Activated naive CD4-positive, alpha-beta T cell treated with anti-CD3 and anti-CD28 coated beads for 36 hours (primary cell): Measurements from ENCODE around the gene SREBF2. TPM values are rescaled to one million over a fixed set of nuclear protein-coding genes. Genes with fewer than 3 reads are reported as not detected.

Source experiments
- CTCF ChIA-PET: fragments of 350-600 bp; sonication (Branson Sonifier 250); formaldehyde crosslinking; loops from one replicate; lab custom pipeline; 2021; ENCODE audit warnings: antibody characterized with exemption; lab: Charles Lee
- DNase-seq: peaks from one replicate; pipeline ENCODE4 v3.0.0-alpha.2; 2020
- H3K27ac Mint-ChIP-seq: one replicate; pipeline ENCODE4 v1.8.0; 2021; ENCODE audit warnings: mild to moderate bottlenecking, mixed read lengths
- H3K27me3 Mint-ChIP-seq: one replicate; pipeline ENCODE4 v1.8.0; 2021; ENCODE audit warnings: low read depth, mixed read lengths
- H3K36me3 Mint-ChIP-seq: one replicate; pipeline ENCODE4 v1.8.0; 2021; ENCODE audit warnings: low read depth, mixed read lengths
- H3K4me1 Mint-ChIP-seq: one replicate; pipeline ENCODE4 v1.8.0; 2021; ENCODE audit warnings: low read depth, mixed read lengths
- H3K4me3 Mint-ChIP-seq: one replicate; pipeline ENCODE4 v1.8.0; 2021; ENCODE audit warnings: mild to moderate bottlenecking, moderate library complexity, mixed read lengths
- H3K9me3 Mint-ChIP-seq: one replicate; pipeline ENCODE4 v1.8.0; 2021; ENCODE audit warnings: mixed read lengths
- intact Hi-C: fragments of 100-400 bp; cut with micrococcal nuclease; formaldehyde crosslinking; loops from one replicate; pipeline ENCODE4 v1.15.1; 2023
- total RNA-seq, 2 experiments: library from RNA; stranded (reverse); gene quantifications; one replicate each; pipeline ENCODE4 v1.2.3, GENCODE V29; 2021

The SREBF2 gene
- total RNA-seq, 2 experiments from 2014 or later = 143 to 147 TPM

- peaks cover 21% of the 10 kb centered on the region for H3K36me3 Mint-ChIP-seq
- H3K27ac Mint-ChIP-seq = no peak overlapping the region
- no peak overlapping the region for H3K4me3 Mint-ChIP-seq
- intact Hi-C loops = no loop called here
- H3K27me3 Mint-ChIP-seq = no peaks in the 10 kb centered on the region
- no peak for DNase-seq
- H3K4me1 Mint-ChIP-seq = peaks cover 1% of the 10 kb centered on the region
- H3K9me3 Mint-ChIP-seq = no peaks in the 10 kb centered on the region
- CTCF ChIA-PET = interaction anchor here (1.3 kb wide), 1 partner anchor 113 kb away, joined by 5 read pairs; no protein-coding TSS in a partner anchor
Measured at GRCh38 chr22:41810022-41810421, 22.9 kb upstream of the SREBF2 start.

- H3K27ac Mint-ChIP-seq = no peak overlapping the region
- H3K36me3 Mint-ChIP-seq = peaks cover 25% of the 10 kb centered on the region
- intact Hi-C loops = no loop called here
- CTCF ChIA-PET = no interaction called here
- DNase-seq = no peak
- H3K4me3 Mint-ChIP-seq = no peak overlapping the region
- no peaks in the 10 kb centered on the region for H3K27me3 Mint-ChIP-seq
- H3K4me1 Mint-ChIP-seq = no peaks in the 10 kb centered on the region
- no peaks in the 10 kb centered on the region for H3K9me3 Mint-ChIP-seq
Measured at GRCh38 chr22:41812805-41813545, 19.9 kb upstream of the SREBF2 start.

- Mint-ChIP-seq H3K4me1 (no peaks in the 10 kb centered on the region), H3K9me3 (no peaks in the 10 kb centered on the region), H3K27ac (no peak overlapping the region), H3K36me3 (peaks cover 25% of the 10 kb centered on the region), H3K27me3 (no peaks in the 10 kb centered on the region), H3K4me3 (no peak overlapping the region)
- CTCF ChIA-PET = interaction anchor here (0.7 kb wide), 1 partner anchor 117 kb away, joined by 3 read pairs; no protein-coding TSS in a partner anchor
- intact Hi-C loops = no loop called here
- DNase-seq = no peak
Measured at GRCh38 chr22:41813726-41814410, 19.0 kb upstream of the SREBF2 start.

DNA sequence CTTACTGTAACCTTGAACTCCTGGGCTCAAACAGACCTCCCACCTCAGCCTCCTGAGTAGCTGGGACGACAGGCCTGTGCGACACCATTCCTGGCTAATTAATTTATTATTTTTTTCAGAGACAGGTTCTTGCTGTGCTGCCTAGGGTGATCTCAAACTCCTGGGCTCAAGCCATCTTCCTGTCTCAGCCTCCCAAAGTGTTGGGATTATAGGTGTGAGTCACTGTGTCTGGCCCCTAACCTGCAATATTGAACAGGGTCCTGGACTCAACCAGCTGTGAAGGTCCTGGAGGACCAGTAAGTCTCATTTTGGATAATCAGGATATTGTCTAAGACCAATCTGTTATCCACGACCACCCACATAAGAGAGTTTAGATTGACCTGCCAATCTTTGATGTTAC lies 17.2 kb upstream of the SREBF2 start:
- Mint-ChIP-seq H3K27ac (no peak overlapping the region), H3K4me3 (no peak overlapping the region), H3K27me3 (no peaks in the 10 kb centered on the region), H3K36me3 (peaks cover 16% of the 10 kb centered on the region), H3K9me3 (no peaks in the 10 kb centered on the region), H3K4me1 (no peaks in the 10 kb centered on the region)
- DNase-seq = no peak
- intact Hi-C loops = no loop called here
- CTCF ChIA-PET = interaction anchor here (1.6 kb wide), 1 partner anchor 69 kb away, joined by 3 read pairs; no protein-coding TSS in a partner anchor

- Mint-ChIP-seq H3K4me3 (no peak overlapping the region), H3K27ac (no peak overlapping the region), H3K36me3 (peaks cover 13% of the 10 kb centered on the region), H3K4me1 (no peaks in the 10 kb centered on the region), H3K9me3 (no peaks in the 10 kb centered on the region), H3K27me3 (no peaks in the 10 kb centered on the region)
- intact Hi-C loops = no loop called here
- no peak for DNase-seq
- CTCF ChIA-PET = interaction anchor here (1.6 kb wide), 1 partner anchor 69 kb away, joined by 3 read pairs; no protein-coding TSS in a partner anchor
Measured at GRCh38 chr22:41816241-41816640, 16.7 kb upstream of the SREBF2 start.

GRCh38 chr22:41816871-41817270 lies 16.0 kb upstream of the SREBF2 start:
- Mint-ChIP-seq H3K36me3 (peaks cover 13% of the 10 kb centered on the region), H3K4me3 (no peak overlapping the region)
- CTCF ChIA-PET = interaction anchor here (1.6 kb wide), 1 partner anchor 70 kb away, joined by 3 read pairs; no protein-coding TSS in a partner anchor

GRCh38 chr22:41818011-41818410 lies 14.9 kb upstream of the SREBF2 start:
- H3K9me3 Mint-ChIP-seq = no peaks in the 10 kb centered on the region
- H3K27me3 Mint-ChIP-seq = no peaks in the 10 kb centered on the region
- peaks cover 16% of the 10 kb centered on the region for H3K4me1 Mint-ChIP-seq
- intact Hi-C loops = no loop called here
- no peak for DNase-seq
- CTCF ChIA-PET = interaction anchor here (0.6 kb wide), 1 partner anchor 47 kb away, joined by 3 read pairs; no protein-coding TSS in a partner anchor
- peaks cover 15% of the 10 kb centered on the region for H3K36me3 Mint-ChIP-seq
- H3K27ac Mint-ChIP-seq = no peak overlapping the region
- no peak overlapping the region for H3K4me3 Mint-ChIP-seq

More at GRCh38 chr22:41816871-41817270, 16.0 kb upstream of the SREBF2 start:
- intact Hi-C loops = no loop called here
- Mint-ChIP-seq H3K9me3 (no peaks in the 10 kb centered on the region), H3K4me1 (peaks cover 5% of the 10 kb centered on the region), H3K27me3 (no peaks in the 10 kb centered on the region), H3K27ac (peak overlapping the region; percentile 5)
- no peak for DNase-seq

DNA sequence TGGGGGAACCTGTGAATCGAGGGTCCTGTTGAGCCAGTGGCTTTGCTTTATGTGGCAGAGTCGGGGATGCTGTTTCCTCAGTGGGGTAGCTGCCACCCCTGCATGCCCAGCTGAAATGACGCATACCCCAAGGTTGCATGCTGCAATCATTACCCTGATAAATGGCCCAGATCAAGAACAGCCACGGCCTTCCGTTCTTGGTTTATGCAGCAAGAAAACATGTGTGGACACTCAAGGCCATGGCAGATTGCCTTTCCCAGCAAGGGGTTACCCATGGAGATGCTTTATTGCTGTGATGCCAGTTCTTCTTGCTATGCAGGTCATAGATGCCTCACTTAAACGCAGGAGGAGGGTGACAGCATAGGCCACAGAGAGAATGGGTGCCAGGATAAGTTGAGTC lies 14.3 kb upstream of the SREBF2 start:
- CTCF ChIA-PET = no interaction called here
- Mint-ChIP-seq H3K27ac (no peak overlapping the region), H3K4me1 (peaks cover 20% of the 10 kb centered on the region), H3K4me3 (no peak overlapping the region), H3K27me3 (no peaks in the 10 kb centered on the region), H3K9me3 (no peaks in the 10 kb centered on the region), H3K36me3 (peaks cover 12% of the 10 kb centered on the region)
- DNase-seq = no peak
- intact Hi-C loops = no loop called here

DNA sequence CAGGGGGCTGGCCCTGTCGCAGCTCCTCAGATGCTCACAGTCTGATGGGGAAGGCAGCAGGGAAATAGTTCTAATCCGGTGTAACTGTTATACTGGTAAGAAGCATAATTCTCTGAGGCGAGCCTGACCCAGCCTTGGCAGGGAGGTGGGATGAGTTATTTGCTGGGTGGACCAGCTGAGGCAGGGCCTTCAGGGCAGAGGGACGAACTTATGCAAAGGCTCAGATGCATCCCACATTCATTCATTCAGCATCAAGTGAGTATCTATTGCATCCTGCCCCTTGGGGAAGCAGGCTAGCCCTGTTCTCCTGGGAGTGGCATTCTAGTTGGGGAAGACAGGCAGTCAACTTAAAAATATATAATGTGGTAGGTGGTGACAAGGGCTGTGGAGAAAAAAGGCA lies 13.6 kb upstream of the SREBF2 start:
- no peak overlapping the region for H3K4me3 Mint-ChIP-seq
- H3K27ac Mint-ChIP-seq = no peak overlapping the region
- DNase-seq = no peak
- H3K9me3 Mint-ChIP-seq = no peaks in the 10 kb centered on the region
- intact Hi-C loops = no loop called here
- CTCF ChIA-PET = no interaction called here
- H3K27me3 Mint-ChIP-seq = no peaks in the 10 kb centered on the region
- peaks cover 27% of the 10 kb centered on the region for H3K4me1 Mint-ChIP-seq
- H3K36me3 Mint-ChIP-seq = peaks cover 9% of the 10 kb centered on the region

DNA sequence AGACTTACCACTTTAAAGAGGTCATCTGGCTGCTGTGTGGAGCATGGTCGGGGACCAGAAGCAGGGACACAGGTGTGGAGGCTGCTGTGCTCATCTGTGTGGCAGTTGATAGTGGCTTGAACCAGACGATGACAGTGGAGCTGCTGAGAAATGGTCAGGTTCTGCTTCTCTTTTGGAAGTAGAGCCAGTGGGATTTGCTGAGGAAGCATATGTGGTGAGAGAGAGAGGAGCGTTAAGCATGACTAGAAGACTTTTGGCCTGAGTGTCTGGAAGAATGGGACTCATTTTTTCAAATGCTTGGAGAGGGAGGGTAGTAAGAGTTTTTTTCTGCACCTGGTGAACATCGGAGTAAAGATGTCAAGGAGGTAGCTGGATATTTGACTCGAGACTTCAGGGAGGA lies 12.5 kb upstream of the SREBF2 start:
- CTCF ChIA-PET = interaction anchor here (0.7 to 2.9 kb wide), 3 partner anchors 37 to 123 kb away, joined by 3 to 15 read pairs (median 4); no protein-coding TSS in a partner anchor
- Mint-ChIP-seq H3K36me3 (peaks cover 9% of the 10 kb centered on the region), H3K27me3 (no peaks in the 10 kb centered on the region), H3K4me3 (no peak overlapping the region), H3K27ac (no peak overlapping the region), H3K4me1 (peaks cover 33% of the 10 kb centered on the region), H3K9me3 (no peaks in the 10 kb centered on the region)
- intact Hi-C loops = loop anchor here (5.0 kb wide), 3 partner anchors 123 to 622 kb away; partner anchors contain the start of genes MEI1, NAGA and PHETA2
- no peak for DNase-seq

- Mint-ChIP-seq H3K36me3 (peaks cover 6% of the 10 kb centered on the region), H3K9me3 (no peaks in the 10 kb centered on the region), H3K27ac (peak overlapping the region; percentile 81), H3K27me3 (no peaks in the 10 kb centered on the region), H3K4me3 (no peak overlapping the region), H3K4me1 (peaks cover 33% of the 10 kb centered on the region)
- DNase-seq = no peak
- intact Hi-C loops = loop anchor here (1.0 to 5.0 kb wide), 8 partner anchors 36 to 621 kb away; partner anchors contain the start of genes MEI1, NAGA and PHETA2
- CTCF ChIA-PET = interaction anchor here (0.6 to 2.9 kb wide), 11 partner anchors 34 to 134 kb away, joined by 3 to 15 read pairs (median 5); no protein-coding TSS in a partner anchor
Measured at GRCh38 chr22:41821471-41822316, 11.2 kb upstream of the SREBF2 start.
